ENCODE results near the gene PRF1. TPM values are rescaled to one million over a fixed set of nuclear protein-coding genes. Genes with fewer than 3 reads are reported as not detected.

The PRF1 gene
- total and polyA plus RNA-seq, 2 donors (not counting 1 experiment from before 2014, with no cell fraction given), result 1.0 to 1.9 TPM

GRCh38 chr10:70589762-70590654 is 12.5 kb downstream of the PRF1 start:
- Histone ChIP-seq H3K27ac (ENCODE audit: low read length in 2 of 2) (no peak overlapping the region), H3K36me3 (replicated peaks in 1 of 2; ENCODE audit: control extremely low read depth in 1 of 2, control insufficient read depth in 1 of 2, extremely low read depth in 1 of 2, insufficient read depth in 2 of 2, low read length in 1 of 2) (no peaks in the 10 kb centered on the region), H2AFZ (ENCODE audit: insufficient read depth, low read depth, low read length, poor library complexity, severe bottlenecking) (no peak overlapping the region), H3K79me2 (ENCODE audit: control insufficient read depth, insufficient read depth, low read length) (no peaks in the 10 kb centered on the region), H3K4me3 (ENCODE audit: control extremely low read depth in 1 of 5, extremely low read depth in 1 of 5, insufficient read depth in 1 of 5, low read depth in 2 of 5, low read length in 4 of 5) (no peak overlapping the region), H3K9ac (ENCODE audit: low read length) (no peak overlapping the region), H3K4me1 (ENCODE audit: control insufficient read depth in 2 of 2, insufficient read depth in 2 of 2, low read length in 2 of 2) (no peaks in the 10 kb centered on the region), H3K27me3 (replicated peaks in 1 of 4; ENCODE audit: control extremely low read depth in 1 of 4, control insufficient read depth in 3 of 4, insufficient read depth in 4 of 4, low read length in 3 of 4) (peaks cover 0 to 3% (median 0%) of the 10 kb centered on the region in 4 experiments), H4K20me1 (ENCODE audit: control insufficient read depth, insufficient read depth, low read length, poor library complexity, severe bottlenecking) (no peaks in the 10 kb centered on the region), H3K9me3 (ENCODE audit: control extremely low read depth in 1 of 3, control insufficient read depth in 2 of 3, insufficient read depth in 1 of 3, low read length in 2 of 3) (no peaks in the 10 kb centered on the region), H3K4me2 (replicated peaks; ENCODE audit: low read depth, low read length, poor library complexity, severe bottlenecking) (no peak overlapping the region)
- Mint-ChIP-seq H3K4me1 (no peaks in the 10 kb centered on the region), H3K4me3 (no peak overlapping the region), H3K9me3 (ENCODE audit: insufficient read depth) (no peaks in the 10 kb centered on the region), H3K27ac (no peak overlapping the region), H3K27me3 (peaks cover 46% of the 10 kb centered on the region)
- ATAC-seq (ENCODE audit: low read depth) (no peak), DNase-seq (no peak)
- ChIA-PET POLR2A (no interaction called here), CTCF (no interaction called here)
- WGBS (ENCODE audit: insufficient coverage), result 94% methylated on average over 3 of the region's 5 CpGs
- no peak for TF ChIP-seq CTCF (IDR thresholded peaks at IDR 0.05)
- TF ChIP-seq EZH2 (IDR thresholded peaks at IDR 0.05; ENCODE audit: borderline replicate concordance, insufficient read depth, low read depth, low read length, poor library complexity, severe bottlenecking), result no peak
- intact Hi-C loops (cut with micrococcal nuclease), result no loop called here

GRCh38 chr10:70588859-70589570 is 13.5 kb downstream of the PRF1 start:
- H3K4me3 ChIP-seq (ENCODE audit: control extremely low read depth in 1 of 5, extremely low read depth in 1 of 5, insufficient read depth in 1 of 5, low read depth in 2 of 5, low read length in 4 of 5), result no peak overlapping the region
- DNase-seq (no peak), ATAC-seq (ENCODE audit: low read depth) (no peak)
- no peaks in the 10 kb centered on the region for H3K4me1 ChIP-seq (ENCODE audit: control insufficient read depth in 2 of 2, insufficient read depth in 2 of 2, low read length in 2 of 2)
- no peak overlapping the region for H3K4me2 ChIP-seq (replicated peaks; ENCODE audit: low read depth, low read length, poor library complexity, severe bottlenecking)
- no peak overlapping the region for H2AFZ ChIP-seq (ENCODE audit: insufficient read depth, low read depth, low read length, poor library complexity, severe bottlenecking)
- intact Hi-C loops (cut with micrococcal nuclease), result no loop called here
- no peak overlapping the region for H3K9ac ChIP-seq (ENCODE audit: low read length)
- Mint-ChIP-seq H3K4me3 (no peak overlapping the region), H3K27me3 (peaks cover 43% of the 10 kb centered on the region), H3K4me1 (no peaks in the 10 kb centered on the region), H3K9me3 (ENCODE audit: insufficient read depth) (no peaks in the 10 kb centered on the region), H3K27ac (no peak overlapping the region)
- WGBS (ENCODE audit: insufficient coverage), result 82% methylated on average over 4 of the region's 10 CpGs
- no peaks in the 10 kb centered on the region for H3K79me2 ChIP-seq (ENCODE audit: control insufficient read depth, insufficient read depth, low read length)
- H3K9me3 ChIP-seq (ENCODE audit: control extremely low read depth in 1 of 3, control insufficient read depth in 2 of 3, insufficient read depth in 1 of 3, low read length in 2 of 3), result no peaks in the 10 kb centered on the region
- peaks cover 0 to 3% (median 0%) of the 10 kb centered on the region in 4 experiments for H3K27me3 ChIP-seq (replicated peaks in 1 of 4; ENCODE audit: control extremely low read depth in 1 of 4, control insufficient read depth in 3 of 4, insufficient read depth in 4 of 4, low read length in 3 of 4)
- no peaks in the 10 kb centered on the region for H3K36me3 ChIP-seq (replicated peaks in 1 of 2; ENCODE audit: control extremely low read depth in 1 of 2, control insufficient read depth in 1 of 2, extremely low read depth in 1 of 2, insufficient read depth in 2 of 2, low read length in 1 of 2)
- CTCF ChIA-PET, result no interaction called here
- H3K27ac ChIP-seq (ENCODE audit: low read length in 2 of 2), result no peak overlapping the region
- TF ChIP-seq EZH2 (IDR thresholded peaks at IDR 0.05; ENCODE audit: borderline replicate concordance, insufficient read depth, low read depth, low read length, poor library complexity, severe bottlenecking) (no peak), CTCF (IDR thresholded peaks at IDR 0.05) (no peak)
- no peaks in the 10 kb centered on the region for H4K20me1 ChIP-seq (ENCODE audit: control insufficient read depth, insufficient read depth, low read length, poor library complexity, severe bottlenecking)
- POLR2A ChIA-PET, result no interaction called here
